HG03575 (cell line): ENCODE results near the gene C7orf33.
A peak's percentile ranks its signal among the peaks of the same experiment; 100 is the strongest.
"Not testable (repeated sequence)": the region's sequence is repeated elsewhere in the genome, so short reads cannot be mapped to it uniquely, and the experiment has no call there.

ENCODE experiments used
- ATAC-seq: cut with Tn5 transposase; IDR thresholded peaks from one replicate; pipeline ENCODE4 v1.9.1; 2021; ENCODE audit not compliant: unreplicated experiment, insufficient number of reproducible peaks, low FRiP score; ENCODE audit errors: extremely low read depth

Gene C7orf33

GRCh38 chr7:148590471-148590870 is at the start of gene C7orf33:
Gene C7orf33, plus strand, starts transcription at chr7:148590766. Its CDS starts 160 bp downstream, at chr7:148590926.
- no peak for ATAC-seq

- ATAC-seq = no peak
Measured at GRCh38 chr7:148541891-148542504, 48.6 kb upstream of the C7orf33 start.

- ATAC-seq = no peak
Measured at GRCh38 chr7:148543302-148543701, 47.3 kb upstream of the C7orf33 start.

- no peak for ATAC-seq
Measured at GRCh38 chr7:148545172-148545571, 45.4 kb upstream of the C7orf33 start.

- no peak for ATAC-seq
Measured at GRCh38 chr7:148545932-148546331, 44.6 kb upstream of the C7orf33 start.

- no peak for ATAC-seq
Measured at GRCh38 chr7:148546857-148547256, 43.7 kb upstream of the C7orf33 start.

- no peak for ATAC-seq
Measured at GRCh38 chr7:148547951-148548350, 42.6 kb upstream of the C7orf33 start.

GRCh38 chr7:148553979-148554378 is 36.6 kb upstream of the C7orf33 start:
- no peak for ATAC-seq

- ATAC-seq = no peak
Measured at GRCh38 chr7:148556892-148557291, 33.7 kb upstream of the C7orf33 start.

GRCh38 chr7:148558914-148559313 is 31.7 kb upstream of the C7orf33 start:
- ATAC-seq = no peak

GRCh38 chr7:148561099-148561498 is 29.5 kb upstream of the C7orf33 start:
- no peak for ATAC-seq

GRCh38 chr7:148563583-148564274 is 26.8 kb upstream of the C7orf33 start:
- ATAC-seq = no peak

GRCh38 chr7:148564275-148564951 is 26.2 kb upstream of the C7orf33 start:
- peak; percentile 78 for ATAC-seq

- ATAC-seq = no peak
Measured at GRCh38 chr7:148566736-148567135, 23.8 kb upstream of the C7orf33 start.

- no peak for ATAC-seq
Measured at GRCh38 chr7:148567524-148567923, 23.0 kb upstream of the C7orf33 start.

- ATAC-seq = no peak
Measured at GRCh38 chr7:148570510-148570909, 20.1 kb upstream of the C7orf33 start.

- not testable (repeated sequence) for ATAC-seq
Measured at GRCh38 chr7:148570973-148571372, 19.6 kb upstream of the C7orf33 start.

- no peak for ATAC-seq
Measured at GRCh38 chr7:148571381-148571780, 19.2 kb upstream of the C7orf33 start.

- ATAC-seq = no peak
Measured at GRCh38 chr7:148572067-148572522, 18.5 kb upstream of the C7orf33 start.

GRCh38 chr7:148573581-148573980 is 17.0 kb upstream of the C7orf33 start:
- not testable (repeated sequence) for ATAC-seq
